IMR-90 (cell line): ENCODE measurements around the gene SRSF4. TPM values are rescaled to one million over a fixed set of nuclear protein-coding genes. Genes with fewer than 3 reads are reported as not detected.
A peak's percentile ranks its signal among the peaks of the same experiment; 100 is the strongest.

ENCODE experiments used
- ATAC-seq: fragments of 200-7000 bp; cut with Tn5 transposase; 2 replicates; pipeline ENCODE4 v1.9.1; 2020; ENCODE audit warnings: low read depth, mild to moderate bottlenecking, moderate library complexity
- BruUV-seq: library from RNA; stranded (reverse); fragments of 400-500 nt; replicated peaks from 2 replicates; lab custom pipeline; 2021; lab: Mats Ljungman, UMichigan
- CTCF ChIA-PET: fragments of 300-600 bp; formaldehyde crosslinking; extraction: SDS; loops from one replicate; lab custom pipeline; 2021; ENCODE audit warnings: antibody characterized with exemption; lab: Yijun Ruan, JAX
- POLR2A ChIA-PET: fragments of 300-600 bp; sonication (Branson Sonifier 250); formaldehyde crosslinking; loops from one replicate; lab custom pipeline; 2022; ENCODE audit warnings: antibody characterized with exemption; ENCODE audit not compliant: unreplicated experiment; lab: Charles Lee
- DNase-seq: peaks from one replicate; pipeline ENCODE4 v3.0.0; 2013
- H2AFZ ChIP-seq: replicated peaks from 2 replicates; pipeline ENCODE3; 2013; ENCODE audit warnings: low read length, mild to moderate bottlenecking; ENCODE audit not compliant: poor library complexity
- H2AK5ac ChIP-seq: 2 replicates; pipeline ENCODE4 v1.6.1; 2013; ENCODE audit warnings: low read depth, low read length, inconsistent platforms
- H2AK9ac ChIP-seq: replicated peaks from 2 replicates; pipeline ENCODE3; 2013; ENCODE audit warnings: mild to moderate bottlenecking, low read depth, low read length, moderate library complexity; ENCODE audit not compliant: poor library complexity
- H2BK120ac ChIP-seq: 2 replicates; pipeline ENCODE4 v1.6.1; 2013; ENCODE audit warnings: low read depth, low read length, inconsistent platforms
- H2BK15ac ChIP-seq: 3 replicates; pipeline ENCODE4 v1.6.1; 2013; ENCODE audit warnings: low read depth, low read length, inconsistent platforms
- H2BK20ac ChIP-seq: 2 replicates; pipeline ENCODE4 v1.6.1; 2013; ENCODE audit warnings: low read depth, mild to moderate bottlenecking, inconsistent platforms, low read length, moderate library complexity
- H2BK5ac ChIP-seq: 2 replicates; pipeline ENCODE4 v1.6.1; 2013; ENCODE audit warnings: mild to moderate bottlenecking, low read depth, low read length, inconsistent platforms; ENCODE audit not compliant: poor library complexity, severe bottlenecking
- H3K14ac ChIP-seq: replicated peaks from 2 replicates; pipeline ENCODE4 v1.6.1; 2013; ENCODE audit warnings: low read depth, low read length, inconsistent platforms
- H3K18ac ChIP-seq: 2 replicates; pipeline ENCODE4 v1.6.1; 2013; ENCODE audit warnings: low read depth, low read length, control low read depth
- H3K23ac ChIP-seq: 2 replicates; pipeline ENCODE4 v1.6.1; 2013; ENCODE audit warnings: low read depth, low read length, inconsistent platforms
- H3K27ac ChIP-seq: 2 replicates; pipeline ENCODE4 v1.5.1; 2013; ENCODE audit warnings: mild to moderate bottlenecking, control low read depth, low read length; ENCODE audit not compliant: insufficient read depth
- H3K27me3 ChIP-seq: 2 replicates; pipeline ENCODE4 v1.6.1; 2013; ENCODE audit warnings: low read length; ENCODE audit not compliant: control insufficient read depth, insufficient read depth
- H3K36me3 ChIP-seq: 2 replicates; pipeline ENCODE4 v1.6.1; 2013; ENCODE audit warnings: low read length, mixed read lengths; ENCODE audit not compliant: control insufficient read depth, insufficient read depth
- H3K4ac ChIP-seq: 2 replicates; pipeline ENCODE4 v1.6.1; 2013; ENCODE audit warnings: low read depth, low read length, inconsistent platforms
- H3K4me1 ChIP-seq: 2 replicates; pipeline ENCODE4 v1.6.1; 2013; ENCODE audit warnings: low read length, mixed read lengths; ENCODE audit not compliant: control insufficient read depth, insufficient read depth
- H3K4me2 ChIP-seq: 2 replicates; pipeline ENCODE4 v1.6.1; 2013; ENCODE audit warnings: low read depth, mild to moderate bottlenecking, control low read depth, low read length, moderate library complexity
- H3K4me3 ChIP-seq: 2 replicates; pipeline ENCODE4 v1.5.1; 2013; ENCODE audit warnings: low read depth, mild to moderate bottlenecking, control low read depth, low read length, moderate library complexity; ENCODE audit not compliant: insufficient read depth
- H3K56ac ChIP-seq: 2 replicates; pipeline ENCODE4 v1.6.1; 2013; ENCODE audit warnings: low read length, inconsistent platforms; ENCODE audit not compliant: insufficient read depth; ENCODE audit errors: extremely low read depth
- H3K79me1 ChIP-seq, 2 experiments: 2 replicates each; pipeline ENCODE4 v1.6.1; 2013; ENCODE audit warnings: low read length in 2 of 2, inconsistent platforms in 1 of 2, low read depth in 1 of 2
- H3K9ac ChIP-seq: 2 replicates; pipeline ENCODE4 v1.6.1; 2013; ENCODE audit warnings: low read depth, low read length, control low read depth
- H3K9me1 ChIP-seq: 2 replicates; pipeline ENCODE4 v1.6.1; 2013; ENCODE audit warnings: low read length, inconsistent platforms; ENCODE audit not compliant: insufficient read depth
- H3K9me3 ChIP-seq: 2 replicates; pipeline ENCODE4 v1.6.1; 2013; ENCODE audit warnings: low read length; ENCODE audit not compliant: control insufficient read depth, insufficient read depth
- H4K20me1 ChIP-seq: 2 replicates; pipeline ENCODE4 v1.6.1; 2013; ENCODE audit warnings: low read length, inconsistent platforms; ENCODE audit not compliant: insufficient read depth
- H4K5ac ChIP-seq: 2 replicates; pipeline ENCODE4 v1.6.1; 2013; ENCODE audit warnings: mild to moderate bottlenecking, low read depth, low read length, control low read depth
- H4K8ac ChIP-seq, 2 experiments: 2 replicates each; pipeline ENCODE4 v1.6.1; 2013; ENCODE audit warnings: low read depth in 2 of 2, low read length in 2 of 2, control low read depth in 1 of 2, inconsistent platforms in 1 of 2
- H4K91ac ChIP-seq: 2 replicates; pipeline ENCODE4 v1.6.1; 2013; ENCODE audit warnings: low read depth, low read length, inconsistent platforms; ENCODE audit not compliant: insufficient read depth
- CEBPB ChIP-seq: IDR thresholded peaks from 2 replicates; pipeline ENCODE4 v1.6.1; 2012; ENCODE audit warnings: low read depth, low read length, improper control_type of control experiment
- CTCF ChIP-seq: conservative IDR thresholded peaks from 2 replicates; pipeline ENCODE4 v1.5.1; 2012; ENCODE audit warnings: mild to moderate bottlenecking, low read depth, low read length, improper control_type of control experiment
- WGBS, 2 experiments: methylation state at CpG; one replicate each; pipeline versions ENCODE4 v1.1.5 to v1.1.7; 2013; ENCODE audit warnings: missing lambda C conversion rate in 2 of 2; ENCODE audit not compliant: insufficient read length in 1 of 2; ENCODE audit errors: extremely low coverage in 2 of 2; 5-methylcytosine and 5-hydroxymethylcytosine counted together
- dilution Hi-C: fragments of 300-500 bp; cut with HindIII; formaldehyde crosslinking; loops from one replicate; pipeline ENCODE4 v1.14.3; 2018; ENCODE audit warnings: low sequenced_read_pairs; ENCODE audit not compliant: unreplicated experiment
- in situ Hi-C: fragments of 300-500 bp; cut with MboI; formaldehyde crosslinking; loops from 3 replicates; pipeline ENCODE4 v1.14.3; 2019; ENCODE audit warnings: low sequenced_read_pairs, inconsistent platforms, mixed read lengths
- intact Hi-C: fragments of 100-400 bp; cut with micrococcal nuclease; formaldehyde crosslinking; loops from 2 replicates; pipeline ENCODE4 v1.10.0; 2022
- polyA plus RNA-seq, 3 experiments: library from polyadenylated mRNA; depleted of rRNA; stranded (reverse); fragments of >200 nt; gene quantifications; 2 replicates each; pipeline ENCODE4 v1.2.3, GENCODE V29; 2012; ENCODE audit warnings: low replicate concordance in 1 of 3
- total RNA-seq: library from RNA; depleted of rRNA; stranded (reverse); fragments of >200 nt; gene quantifications from 2 replicates; pipeline ENCODE4 v1.2.3, GENCODE V29; 2012

SRSF4 gene
- total and polyA plus RNA-seq, 2 of the 4 experiments (the other 2 are of a cell fraction): 20.8 to 48.5 TPM

GRCh38 chr1:29186252-29186651, 4.6 kb upstream of the SRSF4 start:
- dilution Hi-C loops (no loop called here), intact Hi-C loops (no loop called here), in situ Hi-C loops (no loop called here)
- DNase-seq (peak; percentile 52), ATAC-seq (no peak)
- no TSS peak for BruUV-seq
- Histone ChIP-seq H2BK20ac (no peak overlapping the region), H3K36me3 (no peaks in the 10 kb centered on the region), H3K4me3 (no peak overlapping the region), H3K9me1 (peaks cover 13% of the 10 kb centered on the region; the same call in 1 of the 2 replicates), H4K5ac (no peak overlapping the region), H3K9me3 (no peaks in the 10 kb centered on the region), H3K79me1 (peaks cover 0 to 2% of the 10 kb centered on the region in 2 experiments; a peak in 1 of 4 replicates), H2BK5ac (peak overlapping the region; percentile 71), H3K56ac (no peak overlapping the region), H3K23ac (no peak overlapping the region), H3K14ac (peak overlapping the region; percentile 29; the same call in 1 of the 2 replicates), H4K20me1 (peaks cover 3% of the 10 kb centered on the region; the same call in 1 of the 2 replicates), H3K27me3 (no peaks in the 10 kb centered on the region), H2AFZ (no peak overlapping the region), H3K18ac (no peak overlapping the region), H2BK120ac (0 out of 2 replicates have a peak overlapping the region, but pooled peaks have one; percentile 31), H3K9ac (no peak overlapping the region), H3K4ac (peak overlapping the region; percentile 6; the same call in 1 of the 2 replicates), H4K91ac (no peak overlapping the region), H2AK9ac (no peak overlapping the region), H3K27ac (no peak overlapping the region), H2AK5ac (peak overlapping the region; percentile 17; the same call in 1 of the 2 replicates), H3K4me1 (no peaks in the 10 kb centered on the region; the same call in 1 of the 2 replicates), H4K8ac (peak overlapping the region in 1 of 2 experiments; percentile 82; a peak in 2 of 4 replicates), H2BK15ac (0 out of 3 replicates have a peak overlapping the region, but pooled peaks have one; percentile 41), H3K4me2 (no peak overlapping the region)
- ChIA-PET POLR2A (no interaction called here), CTCF (interaction anchor here (1.6 to 2.0 kb wide), 2 partner anchors 16 to 305 kb away, joined by 4 to 7 read pairs; no protein-coding TSS in a partner anchor)
- no CpG with 5 or more reads among the region's 3 CpGs for WGBS, 2 experiments
- TF ChIP-seq CTCF (no peak), CEBPB (peak; percentile 77)
